ENCODE results near the gene TTC13.

DNA sequence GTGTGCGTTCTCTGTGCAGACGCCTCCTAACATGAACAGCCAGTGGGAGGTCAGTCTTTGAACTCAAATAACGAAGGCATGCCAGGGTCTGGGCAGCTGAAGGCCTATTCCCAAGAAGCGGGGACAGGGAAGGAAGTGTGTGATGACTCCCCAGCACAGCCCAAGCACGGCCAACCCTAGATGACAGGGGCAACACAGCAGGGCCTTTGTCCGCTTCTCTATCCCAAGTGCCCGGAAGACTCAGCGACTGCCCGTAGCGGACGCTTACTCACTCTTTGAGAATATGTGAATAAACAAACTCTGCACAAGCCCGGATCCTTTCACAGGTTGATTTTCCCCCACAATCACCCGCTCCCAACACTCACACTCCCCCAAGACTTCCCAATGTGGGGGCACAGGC lies 121.6 kb downstream of the TTC13 start:
- TF ChIP-seq, protein P1, sequence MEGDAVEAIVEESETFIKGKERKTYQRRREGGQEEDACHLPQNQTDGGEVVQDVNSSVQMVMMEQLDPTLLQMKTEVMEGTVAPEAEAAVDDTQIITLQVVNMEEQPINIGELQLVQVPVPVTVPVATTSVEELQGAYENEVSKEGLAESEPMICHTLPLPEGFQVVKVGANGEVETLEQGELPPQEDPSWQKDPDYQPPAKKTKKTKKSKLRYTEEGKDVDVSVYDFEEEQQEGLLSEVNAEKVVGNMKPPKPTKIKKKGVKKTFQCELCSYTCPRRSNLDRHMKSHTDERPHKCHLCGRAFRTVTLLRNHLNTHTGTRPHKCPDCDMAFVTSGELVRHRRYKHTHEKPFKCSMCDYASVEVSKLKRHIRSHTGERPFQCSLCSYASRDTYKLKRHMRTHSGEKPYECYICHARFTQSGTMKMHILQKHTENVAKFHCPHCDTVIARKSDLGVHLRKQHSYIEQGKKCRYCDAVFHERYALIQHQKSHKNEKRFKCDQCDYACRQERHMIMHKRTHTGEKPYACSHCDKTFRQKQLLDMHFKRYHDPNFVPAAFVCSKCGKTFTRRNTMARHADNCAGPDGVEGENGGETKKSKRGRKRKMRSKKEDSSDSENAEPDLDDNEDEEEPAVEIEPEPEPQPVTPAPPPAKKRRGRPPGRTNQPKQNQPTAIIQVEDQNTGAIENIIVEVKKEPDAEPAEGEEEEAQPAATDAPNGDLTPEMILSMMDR (IDR thresholded peaks at IDR 0.05), result no peak
- TF ChIP-seq POLR2A (IDR thresholded peaks at IDR 0.05), result no peak

All from tibial nerve (tissue), 3 donors.